T-helper 1 cell treated with Interleukin-12 subunit alpha and Interleukin-12 subunit beta and Interleukin-4 antibody, amounts not matched to agents 30 ng/mL and 1 ng/mL, for 36 hours (primary cell): ENCODE measurements around the gene PCDHGA7. TPM values are rescaled to one million over a fixed set of nuclear protein-coding genes. Genes with fewer than 3 reads are reported as not detected.
"Not testable (repeated sequence)": the region's sequence is repeated elsewhere in the genome, so short reads cannot be mapped to it uniquely, and the experiment has no call there.

Experiments
- intact Hi-C: fragments of 100-400 bp; cut with micrococcal nuclease; formaldehyde crosslinking; loops from one replicate; pipeline ENCODE4 v1.15.1; 2024
- total RNA-seq: library from RNA; stranded (reverse); gene quantifications from 2 replicates; pipeline ENCODE4 v1.2.3, GENCODE V29; 2022

PCDHGA7 gene
- total RNA-seq, 1 donor from 2014 or later = 0.15 TPM

GRCh38 chr5:141363952-141364660 is 18.4 kb upstream of the PCDHGA7 start, which contains the start of gene PCDHGA5:
Gene PCDHGA5 (plus strand): TSS chr5:141364162. CDS start chr5:141364331, 169 bp downstream.
- intact Hi-C loops = loop anchor here (5.0 to 10.0 kb wide), 6 partner anchors 33 to 539 kb away; partner anchors contain the start of genes PCDHA11, PCDHA5, PCDHA6 and PCDHB10

- intact Hi-C loops = loop anchor here (10.0 kb wide), 4 partner anchors 131 to 541 kb away; partner anchors contain the start of genes PCDHA11, PCDHA5, PCDHA6 and PCDHB10
Observed at GRCh38 chr5:141366016-141366896, 16.3 kb upstream of the PCDHGA7 start.

GRCh38 chr5:141369994-141370848 is 12.3 kb upstream of the PCDHGA7 start, which contains the start of gene PCDHGB3:
Gene PCDHGB3 (plus strand): TSS chr5:141370242. CDS start chr5:141370395, 153 bp downstream.
- intact Hi-C loops = loop anchor here (5.0 to 10.0 kb wide), 5 partner anchors 43 to 545 kb away; partner anchors contain the start of genes PCDHA11, PCDHA5, PCDHA6 and PCDHB10

- intact Hi-C loops = loop anchor here (5.0 kb wide), 1 partner anchor 45 kb away; no protein-coding TSS in a partner anchor
Observed at GRCh38 chr5:141371572-141372475, 10.7 kb upstream of the PCDHGA7 start.

- intact Hi-C loops = loop anchor here (5.0 kb wide), 1 partner anchor 46 kb away; no protein-coding TSS in a partner anchor
Observed at GRCh38 chr5:141373673-141374317, 8.7 kb upstream of the PCDHGA7 start, which contains the start of gene PCDHGA6. Gene PCDHGA6 (plus strand): TSS chr5:141373891. CDS start chr5:141374084, 193 bp downstream.

DNA sequence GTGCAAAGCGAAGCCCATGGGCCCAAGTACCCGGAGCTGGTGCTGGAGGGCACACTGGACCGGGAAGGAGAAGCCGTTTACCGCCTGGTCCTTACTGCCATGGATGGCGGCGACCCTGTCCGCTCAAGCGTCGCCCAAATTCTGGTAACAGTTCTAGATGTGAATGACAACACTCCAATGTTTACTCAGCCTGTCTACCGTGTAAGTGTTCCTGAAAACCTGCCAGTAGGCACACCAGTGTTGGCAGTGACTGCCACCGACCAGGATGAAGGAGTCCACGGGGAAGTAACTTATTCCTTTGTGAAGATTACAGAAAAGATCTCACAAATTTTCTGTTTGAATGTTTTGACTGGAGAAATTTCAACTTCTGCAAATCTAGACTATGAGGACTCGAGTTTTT is 7.9 kb upstream of the PCDHGA7 start:
- intact Hi-C loops = loop anchor here (5.0 kb wide), 1 partner anchor 47 kb away; no protein-coding TSS in a partner anchor

GRCh38 chr5:141375444-141376155 is 6.9 kb upstream of the PCDHGA7 start:
- intact Hi-C loops = not testable (repeated sequence)

- intact Hi-C loops = no loop called here
Observed at GRCh38 chr5:141383345-141383744, 803 bp downstream of the PCDHGA7 start.

GRCh38 chr5:141384471-141385267 is 2.1 kb downstream of the PCDHGA7 start:
- intact Hi-C loops = no loop called here

DNA sequence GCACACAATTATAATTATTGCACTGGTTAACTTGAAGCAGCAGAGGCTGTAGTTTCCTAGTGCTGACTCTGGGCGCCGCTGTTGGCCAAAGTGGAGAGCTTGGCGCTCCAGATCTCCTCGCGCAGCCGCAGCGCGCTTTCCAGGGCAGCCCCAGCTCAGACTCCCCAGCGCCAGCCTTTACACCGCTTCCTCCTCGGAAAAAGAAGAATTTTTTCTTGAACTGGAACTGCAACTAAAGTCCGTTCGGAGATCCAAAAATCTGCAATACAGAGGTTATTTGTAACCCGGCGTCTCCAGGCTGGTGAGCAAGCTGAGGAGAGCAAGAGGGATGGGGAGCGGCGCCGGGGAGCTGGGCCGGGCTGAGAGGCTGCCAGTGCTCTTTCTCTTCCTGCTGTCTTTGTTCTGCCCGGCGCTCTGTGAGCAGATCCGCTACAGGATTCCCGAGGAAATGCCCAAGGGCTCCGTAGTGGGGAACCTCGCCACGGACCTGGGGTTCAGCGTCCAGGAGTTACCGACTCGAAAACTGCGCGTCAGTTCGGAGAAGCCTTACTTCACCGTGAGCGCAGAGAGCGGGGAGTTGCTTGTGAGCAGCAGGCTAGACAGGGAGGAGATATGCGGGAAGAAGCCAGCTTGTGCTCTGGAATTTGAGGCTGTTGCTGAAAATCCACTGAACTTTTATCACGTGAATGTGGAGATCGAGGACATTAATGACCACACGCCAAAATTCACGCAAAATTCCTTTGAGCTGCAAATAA is 5.2 kb downstream of the PCDHGA7 start, which contains the start of gene PCDHGB4:
Gene PCDHGB4 (plus strand): TSS at position 142 of the 755 bp plus-strand sequence. CDS start 187 bp downstream, at position 329.
- intact Hi-C loops = not testable (repeated sequence)

GRCh38 chr5:141388661-141389060 is 6.1 kb downstream of the PCDHGA7 start:
- intact Hi-C loops = no loop called here

DNA sequence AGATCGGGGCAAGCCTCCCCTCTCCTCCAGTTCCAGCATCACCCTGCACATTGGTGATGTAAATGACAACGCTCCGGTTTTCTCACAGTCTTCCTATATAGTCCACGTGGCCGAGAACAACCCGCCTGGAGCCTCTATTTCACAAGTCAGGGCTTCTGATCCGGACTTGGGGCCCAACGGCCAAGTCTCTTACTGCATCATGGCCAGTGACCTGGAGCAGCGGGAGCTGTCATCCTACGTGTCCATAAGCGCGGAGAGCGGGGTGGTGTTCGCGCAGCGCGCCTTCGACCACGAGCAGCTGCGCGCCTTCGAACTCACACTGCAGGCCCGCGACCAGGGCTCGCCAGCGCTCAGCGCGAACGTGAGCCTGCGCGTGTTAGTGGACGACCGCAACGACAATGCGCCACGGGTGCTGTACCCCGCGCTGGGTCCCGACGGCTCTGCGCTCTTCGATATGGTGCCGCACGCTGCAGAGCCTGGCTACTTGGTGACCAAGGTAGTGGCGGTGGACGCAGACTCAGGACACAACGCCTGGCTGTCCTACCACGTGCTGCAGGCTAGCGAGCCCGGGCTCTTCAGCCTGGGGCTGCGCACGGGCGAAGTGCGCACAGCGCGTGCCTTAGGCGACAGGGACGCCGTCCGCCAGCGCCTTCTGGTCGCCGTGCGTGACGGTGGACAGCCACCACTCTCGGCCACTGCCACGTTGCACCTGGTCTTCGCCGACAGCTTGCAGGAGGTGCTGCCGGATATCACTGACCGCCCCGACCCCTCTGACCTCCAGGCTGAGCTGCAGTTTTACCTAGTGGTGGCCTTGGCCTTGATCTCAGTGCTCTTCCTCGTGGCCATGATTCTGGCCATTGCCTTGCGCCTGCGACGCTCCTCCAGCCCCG is 6.9 kb downstream of the PCDHGA7 start:
- intact Hi-C loops = no loop called here

DNA sequence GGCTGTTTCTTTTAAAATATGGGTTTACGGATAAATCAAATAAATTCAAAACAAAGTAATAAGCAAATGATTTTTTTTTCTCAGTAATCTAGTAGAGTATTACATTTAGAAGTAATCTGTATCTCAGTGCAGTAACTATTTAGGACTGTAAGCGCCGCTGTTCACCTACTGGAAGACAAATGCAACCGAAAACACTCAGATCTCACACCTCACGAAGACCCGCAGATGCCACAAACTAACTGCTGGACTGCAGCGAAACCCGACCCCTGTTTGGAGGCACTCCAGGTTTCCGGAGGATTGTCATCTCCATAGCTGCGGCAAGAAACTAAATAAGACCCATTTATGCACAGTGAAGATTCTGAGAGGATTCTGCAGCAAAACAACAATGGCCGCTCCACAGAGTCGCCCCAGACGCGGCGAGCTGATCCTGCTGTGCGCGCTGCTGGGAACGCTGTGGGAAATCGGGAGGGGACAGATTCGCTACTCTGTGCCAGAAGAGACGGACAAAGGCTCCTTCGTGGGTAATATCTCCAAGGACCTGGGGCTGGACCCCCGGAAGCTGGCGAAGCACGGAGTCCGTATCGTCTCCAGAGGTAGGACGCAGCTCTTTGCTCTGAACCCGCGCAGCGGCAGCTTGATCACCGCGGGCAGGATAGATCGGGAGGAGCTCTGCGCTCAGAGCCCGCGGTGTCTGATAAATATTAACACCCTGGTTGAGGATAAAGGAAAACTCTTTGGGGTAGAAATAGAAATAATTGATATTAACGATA is 10.1 kb downstream of the PCDHGA7 start, which contains the start of gene PCDHGA8:
Gene PCDHGA8 (plus strand): TSS at position 205 of the 770 bp plus-strand sequence. CDS start 181 bp downstream, at position 386.
- intact Hi-C loops = no loop called here

DNA sequence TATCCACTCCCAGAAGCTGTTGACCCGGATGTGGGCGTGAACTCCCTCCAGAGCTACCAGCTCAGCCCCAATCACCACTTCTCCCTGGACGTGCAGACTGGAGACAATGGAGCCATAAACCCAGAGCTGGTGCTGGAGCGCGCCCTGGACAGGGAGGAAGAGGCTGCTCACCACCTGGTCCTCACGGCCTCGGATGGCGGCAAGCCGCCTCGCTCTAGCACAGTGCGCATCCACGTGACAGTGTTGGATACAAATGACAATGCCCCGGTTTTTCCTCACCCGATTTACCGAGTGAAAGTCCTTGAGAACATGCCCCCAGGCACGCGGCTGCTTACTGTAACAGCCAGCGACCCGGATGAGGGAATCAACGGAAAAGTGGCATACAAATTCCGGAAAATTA is 10.7 kb downstream of the PCDHGA7 start:
- intact Hi-C loops = no loop called here
